ENCODE measurements around the gene KIF5C.

Gene KIF5C

GRCh38 chr2:148913061-148913460 is 38.0 kb downstream of the KIF5C start:
- TF ChIP-seq TCF4 (CRISPR knock-in tag; IDR thresholded peaks at IDR 0.05; ENCODE audit: borderline replicate concordance) = no peak
- TF ChIP-seq ZNF565 (CRISPR knock-in tag; conservative IDR thresholded peaks at IDR 0.05; ENCODE audit: low read depth) = no peak
- TF ChIP-seq PATZ1 (CRISPR knock-in tag; IDR thresholded peaks at IDR 0.05; ENCODE audit: borderline replicate concordance) = no peak
- no peak for TF ChIP-seq ZC3H10 (CRISPR knock-in tag; IDR thresholded peaks at IDR 0.05)
- no peak for TF ChIP-seq ISL1 (CRISPR knock-in tag; IDR thresholded peaks at IDR 0.05)
- TF ChIP-seq TSHZ2 (CRISPR knock-in tag; IDR thresholded peaks at IDR 0.05) = no peak
- TF ChIP-seq ARNTL (CRISPR knock-in tag; IDR thresholded peaks at IDR 0.05; ENCODE audit: borderline replicate concordance, low read depth) = no peak
- no peak for TF ChIP-seq POU6F1 (CRISPR knock-in tag; IDR thresholded peaks at IDR 0.05; ENCODE audit: borderline replicate concordance, low read depth)
- TF ChIP-seq ZFP3 (CRISPR knock-in tag; IDR thresholded peaks at IDR 0.05) = no peak
- ATAC-seq = no peak

- TF ChIP-seq ZFP3 (CRISPR knock-in tag; IDR thresholded peaks at IDR 0.05) (no peak), BACH2 (CRISPR knock-in tag; IDR thresholded peaks at IDR 0.05; ENCODE audit: borderline replicate concordance) (no peak), ESRRG (CRISPR knock-in tag; IDR thresholded peaks at IDR 0.05) (no peak), TCF4 (CRISPR knock-in tag; IDR thresholded peaks at IDR 0.05; ENCODE audit: borderline replicate concordance) (no peak), GLIS3 (CRISPR knock-in tag; IDR thresholded peaks at IDR 0.05) (no peak), ARNTL (CRISPR knock-in tag; IDR thresholded peaks at IDR 0.05; ENCODE audit: borderline replicate concordance, low read depth) (no peak), ZC3H10 (CRISPR knock-in tag; IDR thresholded peaks at IDR 0.05) (no peak), ZNF565 (CRISPR knock-in tag; conservative IDR thresholded peaks at IDR 0.05; ENCODE audit: low read depth) (no peak), TOX (CRISPR knock-in tag; IDR thresholded peaks at IDR 0.05; ENCODE audit: borderline replicate concordance) (no peak), ISL1 (CRISPR knock-in tag; IDR thresholded peaks at IDR 0.05) (no peak), POU6F1 (CRISPR knock-in tag; IDR thresholded peaks at IDR 0.05; ENCODE audit: borderline replicate concordance, low read depth) (no peak)
- ATAC-seq = no peak
Measured at GRCh38 chr2:148913492-148913891, 38.5 kb downstream of the KIF5C start.

GRCh38 chr2:148914463-148914862 is 39.4 kb downstream of the KIF5C start:
- TF ChIP-seq ESRRG (CRISPR knock-in tag; IDR thresholded peaks at IDR 0.05) (no peak), ZNF565 (CRISPR knock-in tag; conservative IDR thresholded peaks at IDR 0.05; ENCODE audit: low read depth) (no peak), TSHZ2 (CRISPR knock-in tag; IDR thresholded peaks at IDR 0.05) (no peak), ZNF8 (CRISPR knock-in tag; IDR thresholded peaks at IDR 0.05) (no peak), ARNTL (CRISPR knock-in tag; IDR thresholded peaks at IDR 0.05; ENCODE audit: borderline replicate concordance, low read depth) (no peak), BACH2 (CRISPR knock-in tag; IDR thresholded peaks at IDR 0.05; ENCODE audit: borderline replicate concordance) (no peak), ZC3H10 (CRISPR knock-in tag; IDR thresholded peaks at IDR 0.05) (no peak), TCF4 (CRISPR knock-in tag; IDR thresholded peaks at IDR 0.05; ENCODE audit: borderline replicate concordance) (no peak), CREB5 (CRISPR knock-in tag; IDR thresholded peaks at IDR 0.05; ENCODE audit: low read depth) (no peak), POU6F1 (CRISPR knock-in tag; IDR thresholded peaks at IDR 0.05; ENCODE audit: borderline replicate concordance, low read depth) (no peak)
- ATAC-seq = no peak

Data from SK-N-SH treated with all-trans-retinoic acid at 6 μM for 48 hours (cell line).